OCI-LY1 (cell line): ENCODE results near the gene CACNA1B.

Experiments used
- H2AFZ ChIP-seq: fragments of 200-600 bp; sonication (generic), shearing (Covaris generic); 2 replicates; pipeline ENCODE4 v1.6.0; 2014; ENCODE audit warnings: antibody characterized with exemption, mild to moderate bottlenecking, low read length
- H3F3A ChIP-seq: fragments of 200-600 bp; sonication (generic), shearing (Covaris generic); 2 replicates; pipeline ENCODE4 v1.6.0; 2014; ENCODE audit warnings: mild to moderate bottlenecking, antibody characterized with exemption, low read length, moderate library complexity; ENCODE audit not compliant: insufficient read depth
- H3K27ac ChIP-seq: fragments of 200-600 bp; sonication (generic); 2 replicates; pipeline ENCODE4 v1.5.1; 2014; ENCODE audit warnings: low read length, mixed run types, mild to moderate bottlenecking, low read depth; ENCODE audit not compliant: poor library complexity, severe bottlenecking
- H3K27me3 ChIP-seq: fragments of 200-600 bp; sonication (generic); 2 replicates; pipeline ENCODE4 v1.6.0; 2014; ENCODE audit warnings: antibody characterized with exemption, mild to moderate bottlenecking, low read length, moderate library complexity; ENCODE audit not compliant: insufficient read depth
- H3K36me3 ChIP-seq: fragments of 200-600 bp; sonication (generic); 2 replicates; pipeline ENCODE4 v1.6.1; 2014; ENCODE audit warnings: mild to moderate bottlenecking, antibody characterized with exemption, low read length, moderate library complexity, mixed read lengths; ENCODE audit not compliant: insufficient read depth
- H3K4me1 ChIP-seq: fragments of 200-600 bp; sonication (generic); 2 replicates; pipeline ENCODE4 v1.5.1; 2014; ENCODE audit warnings: mild to moderate bottlenecking, low read length, moderate library complexity; ENCODE audit not compliant: insufficient read depth, severe bottlenecking
- H3K4me2 ChIP-seq: fragments of 200-600 bp; sonication (generic), shearing (Covaris generic); 2 replicates; pipeline ENCODE4 v1.6.1; 2014; ENCODE audit warnings: low read length
- H3K4me3 ChIP-seq: fragments of 200-600 bp; sonication (generic); 2 replicates; pipeline ENCODE4 v1.5.1; 2014; ENCODE audit warnings: low read length, low read depth, mild to moderate bottlenecking, mixed read lengths; ENCODE audit not compliant: poor library complexity, severe bottlenecking
- H3K79me2 ChIP-seq: fragments of 200-600 bp; shearing (Covaris generic); 2 replicates; pipeline ENCODE4 v1.6.1; 2016; ENCODE audit warnings: mixed run types, low read length, mixed read lengths; ENCODE audit not compliant: insufficient read depth
- H3K9ac ChIP-seq: fragments of 200-600 bp; sonication (generic), shearing (Covaris generic); 2 replicates; pipeline ENCODE4 v1.6.1; 2014; ENCODE audit warnings: mild to moderate bottlenecking, low read length, mixed read lengths
- H3K9me2 ChIP-seq: fragments of 200-600 bp; sonication (generic), shearing (Covaris generic); 2 replicates; pipeline ENCODE4 v1.6.1; 2014; ENCODE audit warnings: low read depth, mild to moderate bottlenecking, low read length, mixed read lengths
- H3K9me3 ChIP-seq: fragments of 200-600 bp; shearing (Covaris generic); 2 replicates; pipeline ENCODE4 v1.6.1; 2014; ENCODE audit warnings: low read length, mixed read lengths
- H4K20me1 ChIP-seq: fragments of 200-600 bp; sonication (generic), shearing (Covaris generic); 2 replicates; pipeline ENCODE4 v1.6.0; 2016; ENCODE audit warnings: mild to moderate bottlenecking, low read length; ENCODE audit not compliant: insufficient read depth
- EZH2 ChIP-seq: fragments of 200-600 bp; sonication (generic), shearing (Covaris generic); IDR thresholded peaks from 2 replicates; pipeline ENCODE4 v1.8.0; 2017; ENCODE audit warnings: borderline replicate concordance, mixed run types, mild to moderate bottlenecking, antibody characterized with exemption, low read length, moderate library complexity, mixed read lengths
- TF ChIP-seq, protein P1 (sequence below): fragments of 200-600 bp; sonication (generic), shearing (Covaris generic); IDR thresholded peaks from 2 replicates; pipeline ENCODE4 v1.5.1; 2017; ENCODE audit warnings: mild to moderate bottlenecking, antibody characterized with exemption, low read length, moderate library complexity, mixed read lengths

The CACNA1B gene

DNA sequence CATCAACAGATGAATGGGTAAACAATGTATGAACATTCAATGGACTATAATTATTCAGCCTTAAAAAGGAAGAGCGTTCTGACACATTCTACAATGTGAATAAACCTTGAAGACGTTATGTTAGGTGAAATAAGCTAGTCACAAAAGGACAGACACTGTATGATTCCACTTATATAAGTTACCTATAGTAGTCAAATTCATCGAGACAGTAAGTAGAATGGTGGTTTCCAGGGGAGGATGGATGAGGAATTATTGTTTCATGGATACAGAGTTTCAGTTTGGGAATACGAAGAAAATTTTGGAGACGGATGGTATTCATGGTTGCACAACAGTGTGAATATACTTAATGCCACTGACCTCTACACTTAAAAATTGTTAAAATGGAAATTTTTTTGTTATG lies 216.4 kb downstream of the CACNA1B start:
- Histone ChIP-seq H3K9me2 (no peaks in the 10 kb centered on the region), H3K9ac (no peak overlapping the region), H3F3A (no peaks in the 10 kb centered on the region), H3K79me2 (no peaks in the 10 kb centered on the region), H4K20me1 (no peaks in the 10 kb centered on the region), H3K9me3 (no peaks in the 10 kb centered on the region), H3K4me1 (no peaks in the 10 kb centered on the region), H3K36me3 (no peaks in the 10 kb centered on the region), H2AFZ (no peak overlapping the region), H3K4me2 (no peak overlapping the region), H3K4me3 (no peak overlapping the region), H3K27me3 (no peaks in the 10 kb centered on the region), H3K27ac (no peak overlapping the region)
- TF ChIP-seq EZH2: no peak
- TF ChIP-seq, protein P1, sequence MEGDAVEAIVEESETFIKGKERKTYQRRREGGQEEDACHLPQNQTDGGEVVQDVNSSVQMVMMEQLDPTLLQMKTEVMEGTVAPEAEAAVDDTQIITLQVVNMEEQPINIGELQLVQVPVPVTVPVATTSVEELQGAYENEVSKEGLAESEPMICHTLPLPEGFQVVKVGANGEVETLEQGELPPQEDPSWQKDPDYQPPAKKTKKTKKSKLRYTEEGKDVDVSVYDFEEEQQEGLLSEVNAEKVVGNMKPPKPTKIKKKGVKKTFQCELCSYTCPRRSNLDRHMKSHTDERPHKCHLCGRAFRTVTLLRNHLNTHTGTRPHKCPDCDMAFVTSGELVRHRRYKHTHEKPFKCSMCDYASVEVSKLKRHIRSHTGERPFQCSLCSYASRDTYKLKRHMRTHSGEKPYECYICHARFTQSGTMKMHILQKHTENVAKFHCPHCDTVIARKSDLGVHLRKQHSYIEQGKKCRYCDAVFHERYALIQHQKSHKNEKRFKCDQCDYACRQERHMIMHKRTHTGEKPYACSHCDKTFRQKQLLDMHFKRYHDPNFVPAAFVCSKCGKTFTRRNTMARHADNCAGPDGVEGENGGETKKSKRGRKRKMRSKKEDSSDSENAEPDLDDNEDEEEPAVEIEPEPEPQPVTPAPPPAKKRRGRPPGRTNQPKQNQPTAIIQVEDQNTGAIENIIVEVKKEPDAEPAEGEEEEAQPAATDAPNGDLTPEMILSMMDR: no peak

DNA sequence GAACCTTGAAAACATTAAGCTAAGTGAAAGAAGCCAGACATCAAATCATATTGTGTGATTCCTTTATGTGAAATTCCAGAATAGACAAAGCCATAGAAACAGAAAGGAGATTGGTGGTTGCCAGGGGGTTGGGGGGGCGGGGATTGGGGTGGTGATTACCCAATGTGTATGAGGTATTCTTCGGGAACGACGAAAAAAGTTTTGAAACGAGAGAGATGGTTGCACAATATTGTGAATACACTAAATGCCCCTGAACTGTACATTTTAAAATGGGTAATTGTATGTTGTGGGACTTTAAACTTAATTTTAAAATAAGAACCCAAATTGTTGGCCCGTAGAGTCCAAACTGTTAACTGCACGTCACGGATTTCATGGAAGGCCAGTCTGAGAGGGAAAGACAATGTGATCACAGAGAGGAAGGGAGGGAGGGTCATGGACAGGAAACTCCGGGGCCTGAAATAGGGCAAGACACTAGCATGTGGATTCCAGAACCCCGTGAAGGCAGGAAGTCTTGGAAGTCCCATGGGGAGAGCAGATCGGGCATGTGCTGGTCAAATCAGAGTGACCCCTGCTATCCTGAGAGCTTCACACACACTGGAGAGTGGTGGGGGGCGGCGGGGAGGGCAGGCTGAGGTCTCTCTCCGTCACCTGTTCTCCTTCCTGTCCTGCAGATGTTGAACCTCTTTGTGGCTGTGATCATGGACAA lies 218.4 kb downstream of the CACNA1B start:
- Histone ChIP-seq H3K4me2 (no peak overlapping the region), H3K36me3 (no peaks in the 10 kb centered on the region)
- TF ChIP-seq, protein P1: no peak
- no peak for TF ChIP-seq EZH2

GRCh38 chr9:138096519-138096845 lies 218.9 kb downstream of the CACNA1B start:
- H3K9me2 ChIP-seq: no peaks in the 10 kb centered on the region
- no peaks in the 10 kb centered on the region for H3K4me1 ChIP-seq
- H3K9ac ChIP-seq: no peak overlapping the region
- no peaks in the 10 kb centered on the region for H3F3A ChIP-seq
- H4K20me1 ChIP-seq: no peaks in the 10 kb centered on the region
- no peak overlapping the region for H3K4me2 ChIP-seq
- no peak overlapping the region for H3K4me3 ChIP-seq
- TF ChIP-seq, protein P1: no peak
- TF ChIP-seq EZH2: no peak
- H3K27ac ChIP-seq: no peak overlapping the region
- H3K79me2 ChIP-seq: no peaks in the 10 kb centered on the region
- 0 out of 2 replicates have a peak, but pooled peaks cover 2% of the 10 kb centered on the region for H3K27me3 ChIP-seq
- H2AFZ ChIP-seq: no peak overlapping the region
- H3K36me3 ChIP-seq: no peaks in the 10 kb centered on the region
- H3K9me3 ChIP-seq: no peaks in the 10 kb centered on the region

More for the DNA sequence above, 218.4 kb downstream of the CACNA1B start:
- Histone ChIP-seq H3K27me3 (no peaks in the 10 kb centered on the region), H3K4me3 (no peak overlapping the region), H3F3A (no peaks in the 10 kb centered on the region), H4K20me1 (no peaks in the 10 kb centered on the region), H3K4me1 (no peaks in the 10 kb centered on the region), H3K9me2 (no peaks in the 10 kb centered on the region), H3K27ac (no peak overlapping the region), H3K9me3 (no peaks in the 10 kb centered on the region), H2AFZ (no peak overlapping the region), H3K79me2 (no peaks in the 10 kb centered on the region), H3K9ac (no peak overlapping the region)
